ENCODE data around the gene COLEC12. TPM values are rescaled to one million over a fixed set of nuclear protein-coding genes. Genes with fewer than 3 reads are reported as not detected.

Gene COLEC12
- total RNA-seq, 1 experiment from 2014 or later, result not detected

- intact Hi-C loops (cut with micrococcal nuclease), result no loop called here
- TF ChIP-seq FOSL1 (IDR thresholded peaks at IDR 0.05; ENCODE audit: low read depth) (peak; percentile 10; the same call in 1 of the 2 replicates), MAX (IDR thresholded peaks at IDR 0.05) (no peak)
- H3K4me2 ChIP-seq (ENCODE audit: low read length), result peak overlapping the region; percentile 46
Measured at GRCh38 chr18:415617-416612, 84.6 kb downstream of the COLEC12 start.

GRCh38 chr18:415047-415446 is 85.5 kb downstream of the COLEC12 start:
- Histone ChIP-seq H3K4me2 (ENCODE audit: low read length) (no peak overlapping the region), H3K4me1 (ENCODE audit: control insufficient read depth in 1 of 2, insufficient read depth in 2 of 2, low read length in 2 of 2) (peaks cover 0 to 12% of the 10 kb centered on the region in 2 experiments; a peak in 2 of 4 replicates), H2AFZ (ENCODE audit: low read depth, low read length, poor library complexity, severe bottlenecking) (no peak overlapping the region), H3K4me3 (replicated peaks in 1 of 2; ENCODE audit: low read depth in 1 of 2, low read length in 2 of 2) (no peak overlapping the region), H4K20me1 (ENCODE audit: insufficient read depth) (no peaks in the 10 kb centered on the region), H3K79me2 (ENCODE audit: insufficient read depth, low read length) (no peaks in the 10 kb centered on the region), H3K36me3 (ENCODE audit: control insufficient read depth in 1 of 2, insufficient read depth in 2 of 2, low read length in 2 of 2) (no peaks in the 10 kb centered on the region), H3K27me3 (ENCODE audit: insufficient read depth, low read length) (no peaks in the 10 kb centered on the region), H3K9me3 (ENCODE audit: control insufficient read depth in 1 of 2, insufficient read depth in 1 of 2, low read depth in 1 of 2, low read length in 2 of 2) (no peaks in the 10 kb centered on the region), H3K9ac (ENCODE audit: low read length) (no peak overlapping the region), H3K27ac (ENCODE audit: low read depth, low read length) (no peak overlapping the region), H3K9me2 (ENCODE audit: insufficient read depth) (no peaks in the 10 kb centered on the region)
- RAD21 ChIA-PET (ENCODE audit: low non-redundant PET in 1 of 2, low total read pairs in 2 of 2, uncharacterized antibody in 2 of 2, unreplicated experiment in 2 of 2), result interaction anchor here in 1 of 2 experiments (0.6 kb wide), 1 partner anchor 421 kb away, joined by 3 read pairs; no protein-coding TSS in a partner anchor
- no peak for DNase-seq (ENCODE audit: low read depth, low spot score)
- BruUV-seq (replicated peaks), result no TSS peak
- intact Hi-C loops (cut with micrococcal nuclease), result no loop called here
- CTCF ChIA-PET, result no interaction called here
- no peak for ATAC-seq
- POLR2A ChIA-PET, result no interaction called here
- no peak for TF ChIP-seq TCF7L2 (IDR thresholded peaks at IDR 0.05; ENCODE audit: borderline replicate concordance, extremely low read depth, insufficient read depth, insufficient read length)
- TF ChIP-seq CBX3 (IDR thresholded peaks at IDR 0.05; ENCODE audit: low read depth), result no peak
- no peak for TF ChIP-seq ZBTB33 (IDR thresholded peaks at IDR 0.05; ENCODE audit: extremely low read depth, insufficient replicate concordance, low read length)
- TF ChIP-seq SIN3A (IDR thresholded peaks at IDR 0.05; ENCODE audit: low read depth), result no peak
- no peak for TF ChIP-seq YY1 (IDR thresholded peaks at IDR 0.05; ENCODE audit: extremely low read depth, insufficient replicate concordance, low read depth, low read length)
- TF ChIP-seq EGR1 (IDR thresholded peaks at IDR 0.05; ENCODE audit: low read depth), result no peak
- no peak for TF ChIP-seq EZH2 (IDR thresholded peaks at IDR 0.05)
- no peak for TF ChIP-seq POLR2AphosphoS5 (IDR thresholded peaks at IDR 0.05; ENCODE audit: low read depth, low read length)
- TF ChIP-seq RAD21 (IDR thresholded peaks at IDR 0.05; ENCODE audit: low read depth), result no peak
- TF ChIP-seq ATF3 (IDR thresholded peaks at IDR 0.05), result no peak
- no peak for TF ChIP-seq ELF1 (IDR thresholded peaks at IDR 0.05; ENCODE audit: borderline replicate concordance, low read depth)

More at GRCh38 chr18:415617-416612, 84.6 kb downstream of the COLEC12 start:
- ATAC-seq (peak; percentile 58; the same call in 1 of the 2 replicates), DNase-seq (ENCODE audit: low read depth, low spot score) (no peak)
- Histone ChIP-seq H2AFZ (ENCODE audit: low read depth, low read length, poor library complexity, severe bottlenecking) (peak overlapping the region; percentile 24), H3K27me3 (ENCODE audit: insufficient read depth, low read length) (no peaks in the 10 kb centered on the region), H3K36me3 (ENCODE audit: control insufficient read depth in 1 of 2, insufficient read depth in 2 of 2, low read length in 2 of 2) (no peaks in the 10 kb centered on the region), H3K9me2 (ENCODE audit: insufficient read depth) (no peaks in the 10 kb centered on the region), H3K9ac (ENCODE audit: low read length) (no peak overlapping the region), H3K9me3 (ENCODE audit: control insufficient read depth in 1 of 2, insufficient read depth in 1 of 2, low read depth in 1 of 2, low read length in 2 of 2) (no peaks in the 10 kb centered on the region), H3K4me3 (replicated peaks in 1 of 2; ENCODE audit: low read depth in 1 of 2, low read length in 2 of 2) (no peak overlapping the region), H3K79me2 (ENCODE audit: insufficient read depth, low read length) (no peaks in the 10 kb centered on the region), H3K4me1 (ENCODE audit: control insufficient read depth in 1 of 2, insufficient read depth in 2 of 2, low read length in 2 of 2) (peaks cover 0 to 12% of the 10 kb centered on the region in 2 experiments; a peak in 2 of 4 replicates), H3K27ac (ENCODE audit: low read depth, low read length) (no peak overlapping the region), H4K20me1 (ENCODE audit: insufficient read depth) (no peaks in the 10 kb centered on the region)
- ChIA-PET POLR2A (no interaction called here), RAD21 (ENCODE audit: low non-redundant PET in 1 of 2, low total read pairs in 2 of 2, uncharacterized antibody in 2 of 2, unreplicated experiment in 2 of 2) (interaction anchor here in 1 of 2 experiments (0.6 kb wide), 1 partner anchor 420 kb away, joined by 3 read pairs; no protein-coding TSS in a partner anchor), CTCF (no interaction called here)
- no TSS peak for BruUV-seq (replicated peaks)

Data from HCT116 (cell line).